HEK293 (cell line): ENCODE measurements around the gene CADM1.

ENCODE experiments used
- CTCF ChIA-PET: fragments of 350-600 bp; formaldehyde crosslinking; extraction: SDS; loops from one replicate; lab custom pipeline; 2021; ENCODE audit warnings: antibody characterized with exemption; lab: Yijun Ruan, JAX
- POLR2A ChIA-PET: fragments of 300-600 bp; formaldehyde crosslinking; extraction: SDS; loops from one replicate; lab custom pipeline; 2020; ENCODE audit warnings: antibody characterized with exemption, inconsistent platforms; lab: Yijun Ruan, JAX
- H3K27ac ChIP-seq: fragments of 200-500 bp; sonication (Bioruptor generic); 2 replicates; pipeline ENCODE4 v1.5.1; 2014; ENCODE audit warnings: low read depth, low read length, control low read depth, inconsistent platforms; ENCODE audit errors: extremely low read depth
- H3K36me3 ChIP-seq, 2 experiments: fragments of 200-500 bp in 1 of 2; sonication (Bioruptor generic) in 1 of 2; 1 replicate in 1 of 2; 2 replicates in 1 of 2; pipeline ENCODE4 v1.5.1; 2014 to 2017; ENCODE audit warnings: inconsistent platforms in 2 of 2, low read length in 2 of 2; ENCODE audit not compliant: control insufficient read depth in 2 of 2, insufficient read depth in 1 of 2
- H3K4me1 ChIP-seq: fragments of 200-500 bp; sonication (Bioruptor generic); 2 replicates; pipeline ENCODE4 v1.5.1; 2014; ENCODE audit warnings: mild to moderate bottlenecking, low read length, inconsistent platforms; ENCODE audit not compliant: control insufficient read depth, insufficient read depth
- H3K4me3 ChIP-seq: 2 replicates; pipeline ENCODE4 v1.5.1; 2011; ENCODE audit warnings: low read depth, mild to moderate bottlenecking, control low read depth, low read length, moderate library complexity
- H3K9me3 ChIP-seq: fragments of 200-500 bp; sonication (Bioruptor generic); 2 replicates; pipeline ENCODE4 v1.5.1; 2014; ENCODE audit warnings: low read depth, low read length, inconsistent platforms; ENCODE audit not compliant: control insufficient read depth, insufficient read depth
- BCL11B ChIP-seq: fragments of 450-650 bp; formaldehyde crosslinking; IDR thresholded peaks from 2 replicates; pipeline ENCODE4 v1.5.1; 2016; ENCODE audit warnings: low read depth, missing biosample characterization, missing genetic modification characterization
- GFI1B ChIP-seq: fragments of 450-650 bp; formaldehyde crosslinking; IDR thresholded peaks from 2 replicates; pipeline ENCODE4 v1.5.1; 2016; ENCODE audit warnings: missing biosample characterization, missing genetic modification characterization
- GLIS2 ChIP-seq: fragments of 450-650 bp; formaldehyde crosslinking; IDR thresholded peaks from 2 replicates; pipeline ENCODE4 v1.5.1; 2016; ENCODE audit warnings: missing biosample characterization, missing genetic modification characterization
- KLF1 ChIP-seq: fragments of 450-650 bp; formaldehyde crosslinking; IDR thresholded peaks from 2 replicates; pipeline ENCODE4 v1.5.1; 2016; ENCODE audit warnings: missing biosample characterization, missing genetic modification characterization
- OSR2 ChIP-seq: fragments of 450-650 bp; formaldehyde crosslinking; IDR thresholded peaks from 2 replicates; pipeline ENCODE4 v1.5.1; 2016; ENCODE audit warnings: missing biosample characterization, missing genetic modification characterization
- PRDM1 ChIP-seq: fragments of 450-650 bp; formaldehyde crosslinking; IDR thresholded peaks from 2 replicates; pipeline ENCODE4; 2016; ENCODE audit warnings: missing biosample characterization, missing genetic modification characterization
- YY1 ChIP-seq: fragments of 450-650 bp; formaldehyde crosslinking; IDR thresholded peaks from 2 replicates; pipeline ENCODE4 v1.5.1; 2018; ENCODE audit warnings: missing biosample characterization, missing genetic modification characterization
- ZNF174 ChIP-seq: fragments of 450-650 bp; formaldehyde crosslinking; IDR thresholded peaks from 2 replicates; pipeline ENCODE4 v1.5.0; 2017; ENCODE audit warnings: missing biosample characterization, mild to moderate bottlenecking, missing genetic modification characterization
- ZNF221 ChIP-seq: fragments of 450-650 bp; formaldehyde crosslinking; IDR thresholded peaks from 2 replicates; pipeline ENCODE4 v1.5.1; 2017; ENCODE audit warnings: missing biosample characterization, missing genetic modification characterization, borderline replicate concordance
- ZNF394 ChIP-seq: fragments of 450-650 bp; formaldehyde crosslinking; IDR thresholded peaks from 2 replicates; pipeline ENCODE4 v1.5.1; 2016; ENCODE audit warnings: missing biosample characterization, missing genetic modification characterization, mild to moderate bottlenecking, moderate library complexity, borderline replicate concordance
- ZNF426 ChIP-seq: fragments of 450-650 bp; formaldehyde crosslinking; IDR thresholded peaks from 2 replicates; pipeline ENCODE4 v1.5.1; 2017; ENCODE audit warnings: missing biosample characterization, missing genetic modification characterization, mild to moderate bottlenecking, inconsistent platforms, moderate library complexity
- ZNF433 ChIP-seq: fragments of 450-650 bp; formaldehyde crosslinking; IDR thresholded peaks from 2 replicates; pipeline ENCODE4 v1.5.1; 2016; ENCODE audit warnings: missing biosample characterization, missing genetic modification characterization, low read depth
- ZNF561 ChIP-seq: fragments of 450-650 bp; IDR thresholded peaks from 2 replicates; pipeline ENCODE4 v1.5.1; 2018; ENCODE audit warnings: missing biosample characterization, missing genetic modification characterization, borderline replicate concordance
- ZNF623 ChIP-seq: fragments of 450-650 bp; formaldehyde crosslinking; IDR thresholded peaks from 2 replicates; pipeline ENCODE4 v1.5.1; 2016; ENCODE audit warnings: missing biosample characterization, missing genetic modification characterization
- ZNF624 ChIP-seq: fragments of 450-650 bp; formaldehyde crosslinking; IDR thresholded peaks from 2 replicates; pipeline ENCODE4 v1.5.1; 2017; ENCODE audit warnings: missing biosample characterization, missing genetic modification characterization
- ZNF777 ChIP-seq: fragments of 450-650 bp; formaldehyde crosslinking; IDR thresholded peaks from 2 replicates; pipeline ENCODE4 v1.5.1; 2017; ENCODE audit warnings: missing biosample characterization, missing genetic modification characterization, borderline replicate concordance
- ZSCAN16 ChIP-seq: fragments of 450-650 bp; formaldehyde crosslinking; IDR thresholded peaks from 2 replicates; pipeline ENCODE4 v1.5.1; 2016; ENCODE audit warnings: missing biosample characterization, missing genetic modification characterization
- TF ChIP-seq, protein P1 (sequence below): fragments of 450-650 bp; formaldehyde crosslinking; IDR thresholded peaks from 2 replicates; pipeline ENCODE4 v1.5.1; 2016; ENCODE audit warnings: missing biosample characterization, missing genetic modification characterization
- TF ChIP-seq, protein P2 (sequence below): fragments of 450-650 bp; formaldehyde crosslinking; IDR thresholded peaks from 2 replicates; pipeline ENCODE4 v1.5.1; 2016; ENCODE audit warnings: missing biosample characterization, missing genetic modification characterization
- TF ChIP-seq, protein P3 (sequence below): sonication (generic); formaldehyde crosslinking; IDR thresholded peaks from 2 replicates; pipeline ENCODE4 v1.8.1; 2022; ENCODE audit warnings: mild to moderate bottlenecking, moderate library complexity, missing genetic modification reagents
- TF ChIP-seq, protein P4 (sequence below): fragments of 450-650 bp; formaldehyde crosslinking; IDR thresholded peaks from 2 replicates; pipeline ENCODE4 v1.5.1; 2017; ENCODE audit warnings: missing biosample characterization, missing genetic modification characterization

CADM1 gene

DNA sequence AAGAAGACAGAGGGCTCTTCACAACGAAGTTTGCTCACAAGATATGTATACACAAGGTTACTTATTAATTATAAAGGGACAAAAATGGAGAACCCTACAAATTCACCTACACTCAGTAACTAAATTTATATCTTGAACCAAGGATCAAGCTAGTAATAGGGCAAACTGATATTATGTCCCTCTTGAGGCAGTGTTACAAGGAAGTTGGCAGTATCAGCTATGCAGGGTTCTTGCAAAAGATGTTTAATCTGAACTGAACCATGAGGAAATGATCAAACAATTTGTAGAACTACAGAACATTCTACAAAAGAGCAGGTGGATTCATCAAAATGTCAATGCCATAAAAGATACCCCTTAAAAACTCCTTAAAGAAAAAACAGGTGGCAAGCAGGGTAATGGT lies 10.7 kb downstream of the CADM1 start (continued):
- TF ChIP-seq, protein P1, sequence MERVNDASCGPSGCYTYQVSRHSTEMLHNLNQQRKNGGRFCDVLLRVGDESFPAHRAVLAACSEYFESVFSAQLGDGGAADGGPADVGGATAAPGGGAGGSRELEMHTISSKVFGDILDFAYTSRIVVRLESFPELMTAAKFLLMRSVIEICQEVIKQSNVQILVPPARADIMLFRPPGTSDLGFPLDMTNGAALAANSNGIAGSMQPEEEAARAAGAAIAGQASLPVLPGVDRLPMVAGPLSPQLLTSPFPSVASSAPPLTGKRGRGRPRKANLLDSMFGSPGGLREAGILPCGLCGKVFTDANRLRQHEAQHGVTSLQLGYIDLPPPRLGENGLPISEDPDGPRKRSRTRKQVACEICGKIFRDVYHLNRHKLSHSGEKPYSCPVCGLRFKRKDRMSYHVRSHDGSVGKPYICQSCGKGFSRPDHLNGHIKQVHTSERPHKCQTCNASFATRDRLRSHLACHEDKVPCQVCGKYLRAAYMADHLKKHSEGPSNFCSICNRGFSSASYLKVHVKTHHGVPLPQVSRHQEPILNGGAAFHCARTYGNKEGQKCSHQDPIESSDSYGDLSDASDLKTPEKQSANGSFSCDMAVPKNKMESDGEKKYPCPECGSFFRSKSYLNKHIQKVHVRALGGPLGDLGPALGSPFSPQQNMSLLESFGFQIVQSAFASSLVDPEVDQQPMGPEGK (tag by site-specific recombination) = no peak
- no peak for TF ChIP-seq ZNF624 (tag by site-specific recombination)
- TF ChIP-seq PRDM1 (tag by site-specific recombination) = no peak
- no peak for TF ChIP-seq YY1 (tag by site-specific recombination)
- no peak for TF ChIP-seq ZNF777 (tag by site-specific recombination)
- TF ChIP-seq ZSCAN16 (tag by site-specific recombination) = no peak
- no peak for TF ChIP-seq ZNF623 (tag by site-specific recombination)
- TF ChIP-seq ZNF174 (tag by site-specific recombination) = no peak
- TF ChIP-seq, protein P2, sequence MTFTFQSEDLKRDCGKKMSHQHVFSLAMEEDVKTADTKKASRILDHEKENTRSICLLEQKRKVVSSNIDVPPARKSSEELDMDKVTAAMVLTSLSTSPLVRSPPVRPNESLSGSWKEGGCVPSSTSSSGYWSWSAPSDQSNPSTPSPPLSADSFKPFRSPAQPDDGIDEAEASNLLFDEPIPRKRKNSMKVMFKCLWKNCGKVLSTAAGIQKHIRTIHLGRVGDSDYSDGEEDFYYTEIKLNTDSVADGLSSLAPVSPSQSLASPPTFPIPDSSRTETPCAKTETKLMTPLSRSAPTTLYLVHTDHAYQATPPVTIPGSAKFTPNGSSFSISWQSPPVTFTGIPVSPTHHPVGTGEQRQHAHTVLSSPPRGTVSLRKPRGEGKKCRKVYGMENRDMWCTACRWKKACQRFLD = no peak

DNA sequence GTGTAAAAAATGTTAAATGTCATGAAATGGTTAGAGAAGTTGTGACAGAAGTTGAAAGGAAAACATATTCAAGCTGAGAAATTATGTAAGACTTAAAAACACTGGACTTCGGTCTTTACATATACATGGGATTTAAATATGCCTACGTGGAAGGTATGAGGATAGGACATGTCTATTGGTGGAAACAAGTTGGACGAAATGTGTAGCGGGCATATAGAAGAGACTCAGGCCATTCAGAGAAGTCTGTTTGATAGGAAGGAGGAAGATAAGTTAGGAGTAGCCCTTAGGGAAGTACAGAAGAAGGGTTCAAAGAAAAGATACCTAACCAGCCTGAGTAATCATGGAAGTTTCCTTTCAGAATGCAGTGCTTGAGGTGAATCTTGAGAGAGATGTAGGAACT lies 14.7 kb downstream of the CADM1 start:
- Histone ChIP-seq H3K4me1 (no peaks in the 10 kb centered on the region), H3K4me3 (no peak overlapping the region)
- POLR2A ChIA-PET = interaction anchor here (0.7 to 1.7 kb wide), 2 partner anchors 13 to 15 kb away, joined by 4 to 13 read pairs; partner anchors contain the start of gene CADM1
- TF ChIP-seq, protein P3, sequence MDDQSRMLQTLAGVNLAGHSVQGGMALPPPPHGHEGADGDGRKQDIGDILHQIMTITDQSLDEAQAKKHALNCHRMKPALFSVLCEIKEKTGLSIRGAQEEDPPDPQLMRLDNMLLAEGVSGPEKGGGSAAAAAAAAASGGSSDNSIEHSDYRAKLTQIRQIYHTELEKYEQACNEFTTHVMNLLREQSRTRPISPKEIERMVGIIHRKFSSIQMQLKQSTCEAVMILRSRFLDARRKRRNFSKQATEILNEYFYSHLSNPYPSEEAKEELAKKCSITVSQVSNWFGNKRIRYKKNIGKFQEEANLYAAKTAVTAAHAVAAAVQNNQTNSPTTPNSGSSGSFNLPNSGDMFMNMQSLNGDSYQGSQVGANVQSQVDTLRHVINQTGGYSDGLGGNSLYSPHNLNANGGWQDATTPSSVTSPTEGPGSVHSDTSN = no peak
- TF ChIP-seq BCL11B (tag by site-specific recombination) (no peak), ZNF433 (no peak), ZNF426 (tag by site-specific recombination) (no peak), OSR2 (tag by site-specific recombination) (no peak), ZNF394 (tag by site-specific recombination) (no peak), GFI1B (tag by site-specific recombination) (no peak), GLIS2 (tag by site-specific recombination) (no peak), KLF1 (tag by site-specific recombination) (no peak), ZNF221 (tag by site-specific recombination) (no peak), ZNF561 (tag by site-specific recombination) (no peak)
- TF ChIP-seq, protein P4, sequence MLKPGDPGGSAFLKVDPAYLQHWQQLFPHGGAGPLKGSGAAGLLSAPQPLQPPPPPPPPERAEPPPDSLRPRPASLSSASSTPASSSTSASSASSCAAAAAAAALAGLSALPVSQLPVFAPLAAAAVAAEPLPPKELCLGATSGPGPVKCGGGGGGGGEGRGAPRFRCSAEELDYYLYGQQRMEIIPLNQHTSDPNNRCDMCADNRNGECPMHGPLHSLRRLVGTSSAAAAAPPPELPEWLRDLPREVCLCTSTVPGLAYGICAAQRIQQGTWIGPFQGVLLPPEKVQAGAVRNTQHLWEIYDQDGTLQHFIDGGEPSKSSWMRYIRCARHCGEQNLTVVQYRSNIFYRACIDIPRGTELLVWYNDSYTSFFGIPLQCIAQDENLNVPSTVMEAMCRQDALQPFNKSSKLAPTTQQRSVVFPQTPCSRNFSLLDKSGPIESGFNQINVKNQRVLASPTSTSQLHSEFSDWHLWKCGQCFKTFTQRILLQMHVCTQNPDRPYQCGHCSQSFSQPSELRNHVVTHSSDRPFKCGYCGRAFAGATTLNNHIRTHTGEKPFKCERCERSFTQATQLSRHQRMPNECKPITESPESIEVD (tag by site-specific recombination) = no peak
- TF ChIP-seq, all 188 proteins: peak for 0
- Histone ChIP-seq H3K9me3 (no peaks in the 10 kb centered on the region), H3K27ac (no peak overlapping the region), H3K36me3 (no peaks in the 10 kb centered on the region)
- CTCF ChIA-PET = interaction anchor here (0.6 to 1.8 kb wide), 4 partner anchors 9 to 736 kb away, joined by 3 to 6 read pairs (median 4); no protein-coding TSS in a partner anchor
